H1 (cell line): Measurements from ENCODE around the gene STEAP1B. TPM values are rescaled to one million over a fixed set of nuclear protein-coding genes. Genes with fewer than 3 reads are reported as not detected.
A peak's percentile ranks its signal among the peaks of the same experiment; 100 is the strongest.

Experiments
- CTCF ChIA-PET: fragments of 300-600 bp; sonication (Branson Sonifier 250); formaldehyde crosslinking; loops from one replicate; lab custom pipeline; 2021; ENCODE audit not compliant: partially characterized antibody; lab: Charles Lee
- POLR2A ChIA-PET: fragments of 300-600 bp; sonication (Branson Sonifier 250); formaldehyde crosslinking; loops from one replicate; lab custom pipeline; 2021; ENCODE audit warnings: inconsistent platforms; ENCODE audit not compliant: partially characterized antibody; lab: Charles Lee
- DNase-seq, 2 experiments: peaks; one replicate each; pipeline versions ENCODE4 v3.0.0 to v3.0.0-alpha.2; 2010 to 2022; ENCODE audit warnings: low spot score in 2 of 2, low read depth in 1 of 2, mixed read lengths in 1 of 2
- FAIRE-seq: peaks from 2 replicates; lab custom pipeline; 2011; peaks lifted over from hg19 to GRCh38; lab: Jason Lieb, UNC
- H2AFZ ChIP-seq: 2 replicates; pipeline ENCODE4 v1.8.1; 2012; ENCODE audit warnings: low read length, inconsistent platforms
- H2AK5ac ChIP-seq: 2 replicates; pipeline ENCODE4 v1.6.1; 2013; ENCODE audit warnings: low read depth, low read length
- H2BK120ac ChIP-seq: replicated peaks from 2 replicates; pipeline ENCODE3; 2013; ENCODE audit warnings: low read depth, low read length, inconsistent platforms
- H2BK12ac ChIP-seq: 2 replicates; pipeline ENCODE4 v1.6.1; 2013; ENCODE audit warnings: low read depth, low read length
- H2BK15ac ChIP-seq: 2 replicates; pipeline ENCODE4 v1.6.1; 2013; ENCODE audit warnings: low read length
- H2BK20ac ChIP-seq: 2 replicates; pipeline ENCODE4 v1.6.1; 2013; ENCODE audit warnings: low read length
- H2BK5ac ChIP-seq: 2 replicates; pipeline ENCODE4 v1.6.1; 2013; ENCODE audit warnings: low read depth, low read length
- H3K14ac ChIP-seq: 2 replicates; pipeline ENCODE4 v1.6.1; 2013; ENCODE audit warnings: inconsistent platforms; ENCODE audit not compliant: insufficient read length
- H3K18ac ChIP-seq: 2 replicates; pipeline ENCODE4 v1.6.1; 2013; ENCODE audit warnings: low read length; ENCODE audit errors: extremely low read depth
- H3K23ac ChIP-seq: 2 replicates; pipeline ENCODE4 v1.6.1; 2013; ENCODE audit warnings: inconsistent platforms; ENCODE audit not compliant: insufficient read length
- H3K23me2 ChIP-seq: 2 replicates; pipeline ENCODE4 v1.6.1; 2013; ENCODE audit warnings: low read depth, low read length
- H3K27ac ChIP-seq: 2 replicates; pipeline ENCODE4 v1.6.1; 2011; ENCODE audit warnings: low read depth, low read length, inconsistent platforms
- H3K27me3 ChIP-seq, 4 experiments: replicated peaks in 1 of 4; 1 replicate in 1 of 4; 2 replicates in 3 of 4; pipeline versions ENCODE4 v1.6.1 to v1.8.1; 2011 to 2013; ENCODE audit warnings: low read length in 3 of 4, mild to moderate bottlenecking in 3 of 4, inconsistent platforms in 2 of 4, mixed read lengths in 2 of 4, moderate library complexity in 1 of 4; ENCODE audit not compliant: control insufficient read depth in 3 of 4, insufficient read depth in 3 of 4; ENCODE audit errors: extremely low read depth in 1 of 4
- H3K36me3 ChIP-seq, 4 experiments: 2 replicates each; pipeline versions ENCODE4 v1.6.1 to v1.8.1; 2011 to 2013; ENCODE audit warnings: mild to moderate bottlenecking in 4 of 4, low read length in 3 of 4, moderate library complexity in 2 of 4, control low read depth in 1 of 4, inconsistent platforms in 1 of 4; ENCODE audit not compliant: insufficient read depth in 4 of 4, control insufficient read depth in 2 of 4
- H3K4ac ChIP-seq: replicated peaks from 2 replicates; pipeline ENCODE3; 2013; ENCODE audit warnings: low read length, low read depth, mixed read lengths, inconsistent platforms; ENCODE audit not compliant: insufficient read length
- H3K4me1 ChIP-seq, 4 experiments: replicated peaks in 1 of 4; 1 replicate in 1 of 4; 2 replicates in 3 of 4; pipeline versions ENCODE4 v1.6.1 to v1.8.1; 2011 to 2013; ENCODE audit warnings: low read length in 3 of 4, inconsistent platforms in 2 of 4, mixed read lengths in 1 of 4; ENCODE audit not compliant: insufficient read depth in 4 of 4, control insufficient read depth in 3 of 4
- H3K4me2 ChIP-seq, 2 experiments: 2 replicates each; pipeline versions ENCODE4 v1.6.1 to v1.8.1; 2011 to 2013; ENCODE audit warnings: low read depth in 2 of 2, low read length in 2 of 2, control low read depth in 1 of 2, inconsistent platforms in 1 of 2, mild to moderate bottlenecking in 1 of 2; ENCODE audit not compliant: insufficient read depth in 1 of 2
- H3K4me3 ChIP-seq, 4 experiments: fragments of 200-600, 300-600 bp in 1 of 4; sonication (generic), shearing (Covaris generic), sonication (Bioruptor Twin) in 1 of 4; 2 replicates each; pipeline versions ENCODE4 v1.5.1 to v1.8.1; 2011 to 2016; ENCODE audit warnings: low read length in 4 of 4, low read depth in 3 of 4, control low read depth in 2 of 4, inconsistent platforms in 2 of 4, mild to moderate bottlenecking in 2 of 4, mixed read lengths in 1 of 4, moderate library complexity in 1 of 4; ENCODE audit not compliant: insufficient read depth in 2 of 4; ENCODE audit errors: extremely low read depth in 1 of 4
- H3K56ac ChIP-seq: replicated peaks from 2 replicates; pipeline ENCODE3; 2013; ENCODE audit warnings: low read depth, mild to moderate bottlenecking, mixed read lengths, low read length, inconsistent platforms; ENCODE audit not compliant: insufficient read length
- H3K79me1 ChIP-seq: 2 replicates; pipeline ENCODE4 v1.6.1; 2013; ENCODE audit warnings: low read depth, low read length, control low read depth
- H3K79me2 ChIP-seq, 2 experiments: 2 replicates each; pipeline versions ENCODE4 v1.6.1 to v1.8.1; 2012 to 2013; ENCODE audit warnings: low read length in 2 of 2, mild to moderate bottlenecking in 2 of 2, inconsistent platforms in 1 of 2; ENCODE audit not compliant: insufficient read depth in 2 of 2, control insufficient read depth in 1 of 2
- H3K9ac ChIP-seq, 4 experiments: replicated peaks in 1 of 4; 1 replicate in 1 of 4; 2 replicates in 3 of 4; pipeline versions ENCODE4 v1.6.1 to v1.8.1; 2011 to 2013; ENCODE audit warnings: low read depth in 3 of 4, low read length in 3 of 4, control low read depth in 2 of 4, mild to moderate bottlenecking in 2 of 4, moderate library complexity in 2 of 4, inconsistent platforms in 1 of 4; ENCODE audit errors: extremely low read depth in 1 of 4
- H3K9me3 ChIP-seq, 2 experiments: 2 replicates each; pipeline versions ENCODE4 v1.6.1 to v1.8.1; 2012 to 2013; ENCODE audit warnings: mild to moderate bottlenecking in 2 of 2, moderate library complexity in 2 of 2, control low read depth in 1 of 2, inconsistent platforms in 1 of 2, low read depth in 1 of 2, low read length in 1 of 2, mixed read lengths in 1 of 2; ENCODE audit not compliant: insufficient read depth in 2 of 2
- H4K20me1 ChIP-seq, 2 experiments: replicated peaks in 1 of 2; 2 replicates each; pipeline versions ENCODE3 to v1.8.1; 2011 to 2013; ENCODE audit warnings: inconsistent platforms in 2 of 2, low read length in 2 of 2, mild to moderate bottlenecking in 1 of 2; ENCODE audit not compliant: insufficient read depth in 2 of 2, control insufficient read depth in 1 of 2
- H4K5ac ChIP-seq: 2 replicates; pipeline ENCODE4 v1.6.1; 2013; ENCODE audit warnings: low read length, low read depth, mixed read lengths, inconsistent platforms; ENCODE audit not compliant: insufficient read length
- H4K8ac ChIP-seq: 2 replicates; pipeline ENCODE4 v1.8.0; 2013; ENCODE audit warnings: mild to moderate bottlenecking, moderate library complexity, low read length, inconsistent platforms; ENCODE audit not compliant: insufficient read depth; ENCODE audit errors: extremely low read depth
- H4K91ac ChIP-seq: replicated peaks from 2 replicates; pipeline ENCODE3; 2013; ENCODE audit warnings: low read length, mixed read lengths, inconsistent platforms; ENCODE audit not compliant: insufficient read length
- ASH2L ChIP-seq: fragments of 200-600, 300-600 bp; sonication (generic); IDR thresholded peaks from one replicate; pipeline ENCODE4 v1.7.1; 2017; ENCODE audit warnings: low read length
- CBX5 ChIP-seq: fragments of 300-800, 300-1000 bp; sonication (generic); IDR thresholded peaks from 2 replicates; pipeline ENCODE4 v1.7.1; 2016; ENCODE audit warnings: antibody characterized with exemption, low read length, low read depth
- CHD1 ChIP-seq: IDR thresholded peaks from 2 replicates; pipeline ENCODE4 v1.6.1; 2012; ENCODE audit warnings: low read depth, low read length, improper control_type of control experiment
- RFX5 ChIP-seq: IDR thresholded peaks from 2 replicates; pipeline ENCODE4 v1.6.1; 2011; ENCODE audit warnings: low read depth, low read length, improper control_type of control experiment, borderline replicate concordance
- SAP30 ChIP-seq: fragments of 300-600 bp; sonication (generic); IDR thresholded peaks from 2 replicates; pipeline ENCODE4 v1.7.1; 2012; ENCODE audit warnings: low read length, moderate library complexity, mild to moderate bottlenecking, inconsistent platforms; ENCODE audit not compliant: insufficient read depth, insufficient replicate concordance
- SP1 ChIP-seq: IDR thresholded peaks from 2 replicates; pipeline ENCODE4 v1.6.1; 2011; ENCODE audit warnings: low read depth, low read length
- TAF1 ChIP-seq: IDR thresholded peaks from 2 replicates; pipeline ENCODE4 v1.6.1; 2011; ENCODE audit warnings: mild to moderate bottlenecking, low read depth, low read length
- TCF12 ChIP-seq: IDR thresholded peaks from 2 replicates; pipeline ENCODE4 v1.6.1; 2011; ENCODE audit warnings: low read depth, mild to moderate bottlenecking, low read length
- WGBS, 2 experiments: shearing (Covaris generic) in 1 of 2; methylation state at CpG; one replicate each; pipeline versions ENCODE4 v1.1.6 to v1.1.7; 2013 to 2015; ENCODE audit warnings: low lambda C conversion rate in 2 of 2, mixed read lengths in 2 of 2, inconsistent platforms in 1 of 2, low coverage in 1 of 2, missing lambda C conversion rate in 1 of 2; ENCODE audit not compliant: insufficient replicate concordance in 2 of 2, insufficient coverage in 1 of 2, insufficient read length in 1 of 2; ENCODE audit errors: extremely low coverage in 1 of 2, missing lambda C conversion rate in 1 of 2; 5-methylcytosine and 5-hydroxymethylcytosine counted together
- polyA plus RNA-seq, 7 experiments: library from polyadenylated mRNA; depleted of rRNA in 3 of 7; stranded (reverse) in 5 of 7; unstranded in 2 of 7; fragments of >200 nt in 5 of 7; fragments of 200-250 nt in 2 of 7; gene quantifications; 1 replicate in 5 of 7; 2 replicates in 1 of 7; 4 replicates in 1 of 7; pipeline versions ENCODE4 v1.2.1 to v1.2.3, GENCODE V29; 2011 to 2013; ENCODE audit warnings: missing spikeins in 2 of 7, mixed read lengths in 2 of 7
- total RNA-seq: library from RNA; stranded (reverse); fragmentation: NEBNext Ultra II Directional; extraction: Animal tissue kit (Norgen Biotek cat#: 25700); gene quantifications from 2 replicates; pipeline ENCODE4 v1.2.1, GENCODE V29; 2021
- TF ChIP-seq, protein P1 (sequence below): IDR thresholded peaks from 2 replicates; pipeline ENCODE4 v1.6.1; 2011; ENCODE audit warnings: low read depth, mild to moderate bottlenecking, low read length; ENCODE audit not compliant: insufficient read depth

STEAP1B gene
- total and polyA plus RNA-seq, 2 of the 8 experiments (the other 6 are each of a cell fraction or from before 2014, with no cell fraction given), result 5.4 to 8.7 TPM

- H3K27me3 ChIP-seq, result no peaks in the 10 kb centered on the region
- no peak overlapping the region for H4K91ac ChIP-seq
- no peak overlapping the region for H2BK5ac ChIP-seq
- H3K4ac ChIP-seq, result no peak overlapping the region
- H3K9me3 ChIP-seq, result no peaks in the 10 kb centered on the region
- no peak for DNase-seq
- no peak overlapping the region for H2BK12ac ChIP-seq
- H3K4me1 ChIP-seq, result no peaks in the 10 kb centered on the region
- no peaks in the 10 kb centered on the region for H4K20me1 ChIP-seq
- H3K27ac ChIP-seq, result no peak overlapping the region
- ChIA-PET POLR2A (no interaction called here), CTCF (interaction anchor here (1.0 to 1.8 kb wide), 3 partner anchors 20 to 265 kb away, joined by 4 to 8 read pairs (median 6); no protein-coding TSS in a partner anchor)
- H3K9ac ChIP-seq, result no peak overlapping the region
- no peaks in the 10 kb centered on the region for H3K23me2 ChIP-seq
- no peak overlapping the region for H4K8ac ChIP-seq
- no peak overlapping the region for H4K5ac ChIP-seq
- no peak for TF ChIP-seq CBX5
- TF ChIP-seq SP1, result no peak
- TF ChIP-seq SAP30, result no peak
- no peak for TF ChIP-seq ASH2L
- TF ChIP-seq TCF12, result no peak
- TF ChIP-seq CHD1, result no peak
- no peak for TF ChIP-seq TAF1
- TF ChIP-seq, protein P1, sequence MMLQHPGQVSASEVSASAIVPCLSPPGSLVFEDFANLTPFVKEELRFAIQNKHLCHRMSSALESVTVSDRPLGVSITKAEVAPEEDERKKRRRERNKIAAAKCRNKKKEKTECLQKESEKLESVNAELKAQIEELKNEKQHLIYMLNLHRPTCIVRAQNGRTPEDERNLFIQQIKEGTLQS, result no peak
- no peak for TF ChIP-seq RFX5
- H3K56ac ChIP-seq, result no peak overlapping the region
- H3K4me3 ChIP-seq, result no peak overlapping the region
- H3K18ac ChIP-seq, result no peak overlapping the region
- no peak overlapping the region for H3K14ac ChIP-seq
- H2AFZ ChIP-seq, result peak overlapping the region; percentile 67
- no peak overlapping the region for H2BK15ac ChIP-seq
- no peaks in the 10 kb centered on the region for H3K79me1 ChIP-seq
- 83% methylated on average over 2 of the region's 2 CpGs; no CpG with 5 or more reads in 1 of the 2 experiments for WGBS, 2 experiments
- H3K79me2 ChIP-seq, result no peaks in the 10 kb centered on the region
- no peak overlapping the region for H2BK120ac ChIP-seq
- H2AK5ac ChIP-seq, result no peak overlapping the region
- no peaks in the 10 kb centered on the region for H3K36me3 ChIP-seq
- no peak overlapping the region for H2BK20ac ChIP-seq
- no peak overlapping the region for H3K4me2 ChIP-seq
- no peak for FAIRE-seq
- no peak overlapping the region for H3K23ac ChIP-seq
Observed at GRCh38 chr7:22375359-22376048, 124.5 kb downstream of the STEAP1B start.
